NCI-H82 (cell line): ENCODE measurements around the gene SUSD4.
A peak's percentile ranks its signal among the peaks of the same experiment; 100 is the strongest.

Experiments
- DNase-seq: peaks from one replicate; lab custom pipeline; 2025; lab: John Stamatoyannopoulos, UW

SUSD4 gene

DNA sequence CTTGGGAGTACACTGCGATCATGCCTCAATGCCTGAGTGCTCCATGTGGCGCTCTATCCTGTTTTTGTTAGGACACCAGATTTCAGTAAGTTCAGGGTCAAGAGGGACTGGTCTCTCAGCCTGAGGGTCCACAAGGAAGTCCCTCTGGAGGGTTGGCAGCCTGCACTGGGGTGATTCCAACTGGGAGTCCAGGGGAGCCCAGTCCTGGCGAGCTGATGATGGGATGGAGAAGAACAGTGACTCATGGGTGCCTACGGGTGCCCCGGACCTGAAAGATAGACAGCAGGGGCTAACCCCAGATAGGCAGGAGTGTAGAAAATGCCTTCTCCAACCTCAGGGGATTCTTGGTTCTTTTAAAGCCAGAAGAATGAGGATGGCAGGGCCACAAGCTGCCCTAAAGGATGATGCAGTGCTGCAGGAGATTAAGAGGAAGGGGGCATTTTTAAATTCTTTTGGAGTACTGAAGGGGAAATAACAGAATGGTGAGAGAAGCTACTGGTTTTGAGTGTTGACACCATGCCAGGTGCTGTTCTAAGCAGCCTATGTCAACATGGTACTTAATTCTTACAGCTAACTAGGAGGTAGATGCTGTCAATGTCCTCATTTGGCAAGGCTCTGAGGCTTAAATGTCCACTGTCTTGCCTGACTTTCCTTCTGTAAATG, 152.5 kb downstream of the SUSD4 start:
- DNase-seq = peak; percentile 44

- DNase-seq = no peak
Measured at GRCh38 chr1:223210788-223211120, 153.2 kb downstream of the SUSD4 start.

DNA sequence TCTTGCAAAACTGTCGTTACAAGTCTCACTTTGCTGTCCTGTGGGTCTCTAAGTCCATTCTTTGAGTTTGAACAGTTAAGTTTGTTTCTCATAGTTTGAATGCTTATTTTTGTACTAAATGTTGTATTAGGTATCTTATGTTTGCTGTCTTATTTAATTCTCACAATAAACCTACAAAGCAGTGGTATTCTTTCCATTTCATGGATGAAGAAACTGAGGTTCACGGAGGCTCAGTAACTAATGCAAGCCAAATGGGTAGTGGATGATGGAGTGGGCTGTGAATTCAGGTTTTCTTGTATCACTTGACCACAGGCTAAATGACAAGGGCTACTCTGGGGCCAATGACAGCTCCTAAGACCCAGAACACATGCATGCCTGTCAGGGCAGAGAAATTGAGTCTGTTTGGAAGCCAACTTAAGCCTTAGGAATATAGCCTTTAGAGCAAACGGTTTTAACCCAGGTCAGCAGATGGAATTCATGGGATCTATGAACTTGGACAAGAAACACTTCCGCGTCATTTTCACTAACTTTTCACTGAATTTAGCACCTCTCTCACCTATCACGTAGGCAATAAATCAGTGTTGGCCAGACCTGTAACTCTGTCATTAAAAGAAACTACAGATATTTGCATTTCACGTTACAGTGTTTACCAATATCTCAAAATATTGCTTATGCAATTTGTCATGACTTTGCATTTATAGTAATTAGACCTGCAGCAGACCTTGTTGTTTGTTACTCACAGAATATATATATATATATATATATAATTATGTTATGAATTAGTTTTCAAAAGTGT, 153.8 kb downstream of the SUSD4 start:
- DNase-seq = no peak

- DNase-seq = no peak
Measured at GRCh38 chr1:223209293-223209898, 154.6 kb downstream of the SUSD4 start.

- no peak for DNase-seq
Measured at GRCh38 chr1:223208164-223209076, 155.6 kb downstream of the SUSD4 start.

DNA sequence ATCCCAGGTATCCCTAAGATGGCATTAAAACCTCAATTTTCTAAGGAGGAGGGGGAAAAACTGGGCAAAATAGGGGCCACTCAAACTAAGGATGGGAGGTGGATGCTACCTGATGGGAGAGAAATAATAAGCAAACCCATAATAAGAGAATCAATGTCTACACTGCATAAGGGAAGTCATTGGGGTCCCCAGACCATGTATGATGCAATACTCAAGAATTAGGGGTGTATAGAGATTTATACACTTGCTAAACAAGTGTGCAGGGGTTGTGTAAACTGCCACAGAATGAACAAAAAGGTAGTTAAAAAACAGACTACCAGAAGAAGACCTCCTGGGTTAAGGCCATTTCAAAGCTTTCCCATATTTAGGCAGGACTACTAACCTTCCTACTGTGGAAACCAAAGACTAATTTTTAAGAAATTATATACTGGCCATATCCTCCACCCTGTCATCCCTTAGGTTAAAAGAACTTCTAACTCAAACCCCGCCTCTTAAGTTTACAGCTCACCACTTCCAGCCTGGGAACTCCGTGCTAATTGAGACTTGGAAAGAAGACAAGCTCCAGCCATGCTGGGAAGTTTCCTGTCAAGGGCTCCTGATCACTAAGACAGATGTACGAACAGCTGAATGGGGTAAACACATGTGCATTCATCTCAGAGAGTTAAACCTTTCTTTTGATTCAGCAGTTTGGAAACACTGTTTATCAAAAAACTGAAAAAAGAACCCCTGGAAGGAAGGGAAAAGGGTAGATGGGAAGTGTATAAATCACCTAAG, 156.5 kb downstream of the SUSD4 start:
- peak; percentile 30 for DNase-seq

DNA sequence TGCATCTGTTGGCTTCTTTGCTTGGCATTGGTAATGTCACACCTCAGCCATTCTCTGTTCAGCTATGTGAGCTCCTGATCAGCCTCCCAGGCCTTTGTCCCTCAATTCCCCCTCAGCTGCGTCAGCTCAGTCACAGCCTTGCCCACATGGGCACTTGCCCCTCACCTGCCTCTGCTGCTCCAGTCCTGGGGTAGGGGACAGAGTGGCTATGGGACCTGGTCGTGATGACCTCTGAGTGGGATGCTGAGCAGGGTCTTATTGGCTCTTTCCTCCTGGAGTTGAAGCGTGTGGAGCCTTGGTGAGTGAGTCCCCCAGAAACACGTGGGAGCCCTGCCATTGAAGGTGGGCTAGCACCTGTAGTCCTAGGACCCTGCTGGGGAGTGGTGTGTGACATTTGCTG, 159.6 kb downstream of the SUSD4 start:
- DNase-seq = no peak

DNA sequence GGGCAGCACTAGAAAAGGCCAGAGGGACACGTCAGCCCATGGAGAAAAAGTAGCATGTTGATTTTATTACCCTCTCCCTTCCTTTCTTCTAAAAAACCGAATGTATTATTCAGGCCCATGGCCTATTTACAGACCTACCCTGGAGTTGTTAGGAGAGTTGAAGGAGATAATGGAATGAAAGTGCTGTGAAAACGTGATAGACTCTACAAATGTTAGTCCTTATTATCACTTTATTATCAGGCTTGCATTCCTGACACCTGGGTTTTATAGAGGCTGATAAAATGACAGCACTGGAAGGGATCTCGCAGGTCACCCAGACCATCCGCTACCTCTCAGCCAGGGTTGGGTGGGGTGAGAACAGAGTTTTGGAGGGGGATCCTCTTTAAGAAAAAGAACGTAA, 160.3 kb downstream of the SUSD4 start:
- no peak for DNase-seq

- no peak for DNase-seq
Measured at GRCh38 chr1:223203034-223203408, 161.0 kb downstream of the SUSD4 start.

DNA sequence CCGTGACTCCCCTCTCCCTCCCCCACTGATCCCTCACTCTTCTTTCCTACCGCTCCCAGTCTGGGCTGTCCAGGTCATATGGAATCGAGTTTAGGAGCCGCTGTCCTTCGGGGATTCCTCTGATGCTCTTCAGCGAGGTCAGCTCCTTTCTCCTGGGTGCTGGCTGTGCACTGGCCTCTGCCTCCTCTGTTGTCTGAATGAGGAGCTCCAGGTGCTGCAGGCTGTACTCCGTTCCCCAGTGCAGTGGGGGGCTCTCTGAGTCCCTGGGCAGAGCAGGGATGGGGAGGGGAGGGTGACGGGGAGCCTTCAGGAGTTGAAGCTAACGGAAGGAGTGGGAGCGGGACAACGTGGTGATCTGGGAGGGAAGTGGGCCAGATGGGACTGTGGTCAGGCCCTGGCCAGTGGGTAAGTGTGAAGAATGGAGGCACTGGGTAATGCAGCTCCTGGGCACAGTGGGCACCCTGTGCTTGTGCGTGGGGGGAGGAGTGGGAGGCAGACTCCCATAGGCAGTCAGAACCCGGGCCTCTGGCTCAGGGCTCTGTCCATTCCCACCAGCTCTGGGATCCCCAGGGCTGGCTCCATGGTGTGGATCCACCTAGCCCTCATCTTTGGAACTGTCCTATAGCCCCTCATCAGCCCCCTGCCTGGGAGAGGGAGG, 161.5 kb downstream of the SUSD4 start:
- no peak for DNase-seq

DNA sequence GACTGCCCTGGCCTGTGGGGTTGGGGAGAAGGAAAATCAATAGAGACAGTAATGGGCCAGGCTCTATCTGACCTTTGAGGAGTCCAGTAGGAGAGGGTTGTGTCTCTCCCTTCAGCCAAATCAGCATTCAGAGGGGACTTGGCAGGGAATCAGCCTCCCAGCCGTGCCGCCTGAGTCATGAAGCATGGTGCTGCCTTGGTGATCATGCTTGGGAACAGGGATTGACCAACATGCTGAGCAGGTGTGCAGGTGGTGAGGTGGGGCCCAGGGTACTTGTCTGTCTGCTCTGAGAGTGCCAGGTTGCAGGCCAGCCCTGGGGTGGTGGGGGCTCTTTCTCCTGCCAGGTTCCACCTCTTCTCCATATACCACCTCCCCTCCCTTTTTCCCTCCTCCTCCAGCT, 162.0 kb downstream of the SUSD4 start:
- no peak for DNase-seq

DNA sequence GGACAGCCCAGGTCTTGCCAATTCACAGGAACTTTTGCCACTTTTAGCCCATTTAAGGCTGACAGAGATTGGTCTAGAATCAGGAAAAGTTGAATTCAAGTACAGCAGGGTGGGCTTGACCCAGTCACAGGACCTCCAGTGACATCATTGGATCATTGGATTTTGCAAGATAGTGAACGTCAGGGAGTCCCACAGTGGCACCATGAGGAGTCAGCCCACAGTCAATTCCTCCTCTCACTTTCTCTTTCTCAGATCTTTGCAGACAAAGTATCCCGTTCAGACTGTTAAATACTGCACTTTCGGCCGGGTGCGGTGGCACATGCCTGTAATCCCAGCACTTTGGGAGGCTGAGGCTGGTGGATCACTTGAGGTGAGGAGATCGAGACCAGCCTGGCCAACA, 163.1 kb downstream of the SUSD4 start:
- no peak for DNase-seq

DNA sequence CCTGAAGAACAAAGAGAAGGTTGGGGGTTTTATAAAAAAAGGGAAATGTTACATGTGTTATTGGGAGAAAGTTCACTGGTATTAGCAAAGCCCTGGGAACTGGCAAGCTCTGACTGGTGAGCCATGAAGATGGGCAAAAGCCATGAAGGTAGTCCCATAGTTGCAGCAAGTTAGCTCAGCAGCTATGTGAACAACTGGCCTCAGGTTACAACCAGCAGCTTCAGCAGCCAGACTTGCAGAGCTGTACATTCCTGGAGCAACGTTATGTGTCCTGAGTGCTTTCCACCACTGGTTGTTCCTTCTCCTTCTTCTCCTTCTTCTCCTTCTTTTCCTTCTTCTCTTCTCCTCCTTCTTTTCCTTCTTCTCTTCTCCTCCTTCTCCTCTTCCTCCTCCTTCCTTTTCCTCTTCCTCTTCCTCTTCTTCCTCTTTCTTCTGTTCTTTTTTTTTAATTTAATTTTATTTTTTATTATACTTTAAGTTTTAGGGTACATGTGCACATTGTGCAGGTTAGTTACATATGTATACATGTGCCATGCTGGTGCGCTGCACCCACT, 164.8 kb downstream of the SUSD4 start:
- DNase-seq = no peak

DNA sequence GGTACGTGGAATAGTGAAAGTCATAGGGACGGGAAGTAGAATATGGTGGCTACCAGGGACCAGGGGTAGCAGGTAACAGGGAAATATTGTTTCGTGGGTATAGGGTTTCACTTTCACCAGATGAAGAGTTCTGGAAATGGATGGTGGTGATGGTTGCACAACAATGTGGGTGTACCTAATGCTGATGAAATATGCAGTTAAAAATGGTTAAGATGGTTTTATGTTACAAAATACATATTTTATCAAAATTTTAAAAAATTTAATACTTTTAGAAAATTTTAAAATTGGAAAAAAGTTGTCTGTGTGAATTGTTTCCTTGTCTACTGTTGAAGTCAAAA, 165.4 kb downstream of the SUSD4 start:
- DNase-seq = no peak

DNA sequence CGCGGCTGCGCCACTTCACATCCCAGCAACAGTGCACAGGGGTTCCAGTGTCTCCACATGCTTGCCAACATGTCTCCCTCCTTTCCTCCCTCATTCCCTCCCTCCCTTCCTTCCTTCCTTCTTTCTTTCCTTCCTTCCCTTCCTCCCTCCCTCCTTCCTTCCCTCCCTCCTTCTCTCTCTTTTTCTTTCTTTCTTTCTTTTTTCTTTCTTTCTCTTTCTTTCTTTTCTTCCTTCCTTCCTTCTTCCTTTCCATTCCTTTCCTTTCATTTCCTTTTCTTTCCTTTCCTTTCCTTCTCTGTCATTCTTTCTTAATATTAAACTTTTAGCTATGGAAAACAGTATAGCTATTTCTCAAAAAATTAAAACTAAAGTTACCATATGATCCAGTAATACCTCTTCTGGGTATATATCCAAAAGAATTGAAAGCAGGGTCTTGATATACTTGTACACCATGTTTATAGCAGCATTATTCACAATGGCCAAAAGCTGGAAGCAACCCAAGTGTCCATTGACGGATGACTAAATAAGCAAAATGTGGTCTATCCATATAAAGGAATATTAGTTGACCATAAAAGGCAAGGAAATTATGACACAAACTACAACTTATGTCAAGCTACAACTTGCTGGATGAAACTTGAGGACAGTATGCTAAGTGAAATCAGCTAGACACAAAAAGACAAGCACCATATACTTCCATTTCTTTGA, 165.9 kb downstream of the SUSD4 start:
- no peak for DNase-seq

DNA sequence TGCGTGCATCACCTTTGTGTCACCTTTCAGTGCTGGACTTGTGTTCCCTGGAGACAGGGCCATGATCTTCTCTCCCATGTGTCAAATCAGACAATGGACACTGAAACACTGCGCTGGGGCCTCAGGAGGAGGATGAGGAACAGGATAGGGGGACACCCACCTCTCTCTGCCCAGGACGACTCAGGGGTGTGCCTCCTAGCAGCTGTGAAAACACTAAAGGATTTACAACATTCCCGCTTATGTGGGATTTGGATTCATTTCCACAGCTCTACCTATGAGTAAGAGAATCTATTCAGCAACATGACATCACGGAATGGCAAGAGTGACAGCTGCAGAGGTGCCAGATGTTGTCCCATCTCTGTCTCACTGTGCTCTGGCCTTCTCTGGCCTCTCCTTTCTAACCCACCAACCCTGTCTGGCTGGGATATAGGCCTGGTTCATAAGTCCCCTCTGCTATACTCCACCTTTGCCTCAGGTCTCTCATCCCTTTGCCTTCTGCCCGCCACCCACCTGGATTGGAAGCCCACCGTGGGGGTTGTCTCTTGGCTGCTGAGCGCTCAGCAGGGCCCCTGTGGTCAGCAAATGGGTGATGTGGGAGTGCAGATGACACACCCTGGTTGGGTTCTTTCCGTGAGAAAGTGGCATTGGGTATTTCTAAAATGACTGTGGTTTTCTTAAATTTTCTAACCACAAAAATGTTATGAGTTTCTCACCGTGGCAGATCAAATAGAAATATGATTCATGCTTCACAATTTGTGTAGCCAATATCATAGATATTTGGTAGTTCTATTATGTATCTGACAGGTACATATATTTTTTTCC, 173.9 kb downstream of the SUSD4 start:
- no peak for DNase-seq

DNA sequence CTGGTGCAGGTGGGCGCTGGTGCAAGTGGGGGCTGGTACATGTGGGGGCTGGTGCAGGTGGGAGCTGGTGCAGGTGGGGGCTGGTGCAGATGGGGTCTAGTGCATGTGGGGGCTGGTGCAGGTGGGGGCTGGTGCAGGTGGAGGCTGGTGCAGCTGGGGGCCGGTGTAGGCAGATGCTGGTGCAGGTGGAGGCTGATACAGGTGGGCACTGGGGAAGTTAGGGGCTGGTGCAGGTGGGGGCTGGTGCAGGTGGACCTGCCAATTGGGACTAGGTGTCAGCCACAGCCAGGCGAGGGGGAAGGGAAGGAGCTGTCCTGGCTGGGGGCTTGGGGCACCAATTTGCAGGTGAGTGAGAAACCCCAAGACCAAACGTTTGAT, 174.5 kb downstream of the SUSD4 start:
- DNase-seq = no peak

DNA sequence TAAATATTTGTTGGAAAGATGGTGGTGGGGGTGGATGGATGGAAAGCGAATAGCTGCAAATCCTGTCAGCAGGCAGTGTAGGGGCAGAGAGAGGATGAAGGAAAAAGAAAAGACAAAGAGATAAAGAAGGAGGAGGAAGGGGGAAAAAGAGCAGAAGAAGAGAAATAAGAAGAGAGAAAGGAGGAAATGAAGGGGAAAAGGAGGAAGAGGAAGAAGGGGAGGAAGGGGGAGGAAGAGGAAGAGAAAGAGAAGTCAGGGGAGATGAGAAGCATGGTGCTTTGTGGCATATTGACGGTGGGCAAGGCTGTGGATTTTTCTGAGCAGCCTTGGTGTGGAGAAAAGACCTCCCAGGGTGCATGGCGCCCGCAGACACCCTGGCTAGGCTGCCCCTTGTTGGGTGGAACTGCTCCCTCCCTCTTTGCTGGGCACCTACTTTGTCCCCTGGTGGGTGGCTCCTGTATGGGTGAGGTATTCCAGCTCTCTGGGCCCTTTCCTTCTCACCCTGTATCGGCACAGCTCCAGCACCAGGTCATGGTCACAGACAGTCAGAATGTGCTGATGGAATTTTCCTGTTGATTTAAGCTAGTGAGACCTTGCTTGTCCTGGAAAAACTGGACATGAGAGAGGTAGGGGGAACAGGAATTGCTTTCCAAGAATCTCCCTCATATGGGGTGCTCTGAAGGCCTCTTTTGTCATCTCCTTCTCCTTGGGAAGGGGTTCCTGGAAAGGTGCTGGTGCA, 175.2 kb downstream of the SUSD4 start:
- DNase-seq = no peak

DNA sequence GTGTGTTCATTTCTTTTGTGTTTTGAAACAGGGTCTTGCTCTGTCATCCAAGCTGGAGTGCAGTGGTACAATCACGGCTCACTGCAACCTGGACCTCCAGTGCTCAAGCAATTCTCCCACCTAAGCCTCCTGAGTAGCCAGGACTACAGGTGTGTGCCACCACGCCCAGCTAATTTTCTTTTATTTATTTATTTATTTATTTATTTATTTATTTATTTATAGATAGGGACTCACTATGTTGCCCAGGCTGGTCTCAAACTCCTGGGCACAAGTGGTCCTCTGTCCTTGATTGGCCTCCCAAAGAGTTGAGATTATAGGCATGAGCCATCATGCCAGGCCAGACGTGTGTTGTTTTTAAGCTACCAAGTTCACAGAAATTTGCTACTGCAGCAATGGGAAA, 177.2 kb downstream of the SUSD4 start:
- no peak for DNase-seq
